GM21619 (cell line): ENCODE measurements around the gene PARM1.
A peak's percentile ranks its signal among the peaks of the same experiment; 100 is the strongest.

Experiments used
- ATAC-seq: cut with Tn5 transposase; IDR thresholded peaks from one replicate; pipeline ENCODE4 v1.9.1; 2021; ENCODE audit not compliant: unreplicated experiment

The PARM1 gene, protein sequence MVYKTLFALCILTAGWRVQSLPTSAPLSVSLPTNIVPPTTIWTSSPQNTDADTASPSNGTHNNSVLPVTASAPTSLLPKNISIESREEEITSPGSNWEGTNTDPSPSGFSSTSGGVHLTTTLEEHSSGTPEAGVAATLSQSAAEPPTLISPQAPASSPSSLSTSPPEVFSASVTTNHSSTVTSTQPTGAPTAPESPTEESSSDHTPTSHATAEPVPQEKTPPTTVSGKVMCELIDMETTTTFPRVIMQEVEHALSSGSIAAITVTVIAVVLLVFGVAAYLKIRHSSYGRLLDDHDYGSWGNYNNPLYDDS

DNA sequence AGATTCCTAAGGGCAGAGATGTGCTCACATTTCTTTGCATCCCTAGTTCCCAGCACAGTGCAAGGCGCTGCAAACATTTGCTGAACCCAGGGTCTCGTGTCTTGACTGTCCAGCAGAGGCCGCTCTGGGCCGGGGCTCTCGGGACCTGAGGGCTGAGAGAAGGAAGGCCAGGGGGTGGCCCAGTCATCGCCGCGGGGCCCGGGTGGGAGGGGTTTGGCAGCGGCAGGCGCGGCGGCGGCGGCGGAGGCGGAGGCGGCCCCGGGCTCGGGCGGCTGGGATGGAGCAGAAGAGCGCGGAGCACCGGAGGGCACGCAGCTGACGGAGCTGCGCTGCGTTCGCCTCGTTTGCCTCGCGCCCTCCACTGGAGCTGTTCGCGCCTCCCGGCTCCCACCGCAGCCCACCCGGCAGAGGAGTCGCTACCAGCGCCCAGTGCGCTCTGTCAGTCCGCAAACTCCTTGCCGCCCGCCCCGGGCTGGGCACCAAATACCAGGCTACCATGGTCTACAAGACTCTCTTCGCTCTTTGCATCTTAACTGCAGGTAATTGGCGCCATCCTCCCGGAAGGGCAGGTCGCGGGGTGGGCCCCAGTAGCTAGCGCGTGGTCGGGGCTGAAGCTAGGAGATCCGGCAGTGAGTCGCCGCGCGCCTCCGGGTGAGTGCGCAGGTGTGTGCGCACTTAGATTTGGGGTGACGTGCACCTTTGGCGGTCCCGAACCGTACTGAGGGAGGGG, at the start of gene PARM1:
Gene PARM1, plus strand, starts transcription at position 285 of the 730 bp plus-strand sequence. Its CDS starts 212 bp downstream, at position 497.
- ATAC-seq = peak; percentile 81

DNA sequence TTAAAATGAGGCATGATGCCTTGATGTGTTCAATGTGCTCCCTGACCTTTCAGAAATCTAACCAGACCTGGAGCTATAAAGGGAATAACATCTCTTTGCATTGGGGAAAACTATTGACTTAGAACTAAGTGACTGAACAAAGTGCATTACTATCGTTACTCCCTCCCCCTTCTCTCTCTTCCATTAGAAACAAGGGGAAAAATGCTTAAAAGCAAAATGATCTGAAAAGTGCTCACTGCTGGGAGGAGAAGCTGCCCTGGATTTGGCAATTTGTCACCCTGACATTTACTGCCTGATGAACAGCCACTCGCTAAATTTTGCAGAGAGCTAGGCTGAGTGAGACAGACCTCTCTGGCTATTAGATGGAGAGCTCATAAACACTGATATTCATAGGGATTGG, 48.6 kb upstream of the PARM1 start:
- no peak for ATAC-seq

DNA sequence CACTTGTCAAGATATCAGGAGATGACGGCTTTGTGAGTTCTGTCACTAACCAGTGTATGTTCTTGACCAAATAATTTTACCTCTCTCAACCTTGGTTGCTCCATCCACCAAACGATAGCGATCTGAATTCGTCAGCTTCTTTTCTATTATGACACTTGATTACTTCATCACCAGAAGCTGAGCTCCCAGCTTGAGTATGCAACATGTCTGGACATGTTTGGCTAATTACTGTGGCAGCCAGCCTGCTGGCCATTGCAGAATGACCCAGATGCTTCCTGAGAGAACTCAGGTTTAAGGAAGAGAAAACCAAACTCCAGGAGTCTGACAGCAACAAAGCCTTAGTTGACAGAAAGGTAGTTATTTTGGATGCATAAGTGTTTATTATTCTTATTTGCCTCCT, 46.4 kb upstream of the PARM1 start:
- ATAC-seq = no peak

DNA sequence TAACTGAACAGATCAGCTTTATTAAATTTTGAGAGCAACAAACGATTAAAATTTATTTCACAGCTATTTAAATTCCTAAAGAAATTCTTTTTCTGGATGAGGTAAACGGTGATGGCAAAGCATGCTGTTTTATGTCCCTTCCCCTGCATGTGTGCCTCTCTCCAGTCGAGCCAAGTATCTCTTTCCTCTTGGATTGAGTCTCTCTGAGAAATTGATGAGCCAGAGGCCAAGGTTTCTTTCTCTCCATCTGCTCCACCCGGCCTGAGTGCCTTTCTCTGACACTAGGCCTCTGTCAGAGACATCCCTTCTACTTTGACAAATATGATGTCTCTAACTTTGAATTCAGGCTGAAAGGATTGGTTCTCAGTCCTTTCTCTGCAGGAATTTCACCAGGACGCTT, 42.6 kb upstream of the PARM1 start:
- no peak for ATAC-seq

DNA sequence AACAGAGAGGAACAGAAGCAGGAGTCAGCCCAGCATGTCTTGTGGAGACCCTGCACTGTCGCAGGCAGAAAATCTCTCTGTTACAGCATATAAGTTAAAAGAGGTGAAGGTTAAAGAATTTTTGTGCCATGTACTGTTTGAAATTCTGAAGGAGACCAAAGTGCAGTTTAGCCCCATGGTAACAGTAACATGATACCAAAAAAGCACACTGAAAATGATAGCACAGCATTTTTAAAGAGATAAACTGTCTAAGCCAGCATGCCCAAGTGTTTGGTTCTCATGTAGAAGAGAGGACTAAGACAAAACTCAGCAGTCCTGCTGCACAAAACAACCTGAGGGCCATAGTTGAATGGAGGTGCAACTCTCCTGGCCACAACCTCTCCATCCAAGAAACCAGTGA, 41.9 kb upstream of the PARM1 start:
- ATAC-seq = no peak

DNA sequence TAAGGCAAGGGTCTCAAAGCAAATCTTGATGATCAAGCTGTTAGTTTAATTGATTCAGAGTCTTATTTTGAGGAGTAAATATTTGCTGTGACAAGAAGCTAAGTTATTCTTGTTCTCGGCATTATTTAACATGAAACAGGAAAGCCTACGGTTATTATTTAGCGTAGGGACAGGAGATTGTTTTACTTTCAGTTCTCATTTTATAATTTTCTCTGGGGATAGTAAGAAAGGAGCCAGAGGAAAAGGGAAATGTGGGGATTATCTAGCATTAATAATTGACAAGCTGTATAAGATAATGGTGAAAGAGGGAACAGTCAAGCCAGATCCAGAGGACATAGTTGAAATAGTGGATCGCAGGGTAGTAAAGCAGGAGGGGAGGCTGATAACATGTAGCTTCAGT, 39.7 kb upstream of the PARM1 start:
- ATAC-seq = no peak

DNA sequence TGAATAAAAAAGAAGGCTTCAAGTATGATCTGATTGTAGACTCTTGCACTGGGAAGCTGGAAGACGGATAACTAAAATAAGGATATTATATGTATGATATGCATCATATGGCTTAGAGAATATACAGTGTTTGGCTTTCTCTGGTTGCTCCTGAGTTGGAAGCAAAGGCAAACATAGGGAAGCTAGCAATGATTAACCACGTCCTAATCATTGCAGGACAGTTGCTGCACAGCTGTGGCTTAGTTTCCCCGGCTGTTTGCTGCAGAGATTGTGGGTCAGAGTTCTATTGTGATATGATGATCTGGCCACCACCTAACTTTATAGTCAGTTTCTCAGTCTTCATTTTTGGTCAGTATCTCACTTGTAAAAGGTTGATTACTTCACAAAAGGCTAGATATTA, 36.3 kb upstream of the PARM1 start:
- ATAC-seq = no peak

DNA sequence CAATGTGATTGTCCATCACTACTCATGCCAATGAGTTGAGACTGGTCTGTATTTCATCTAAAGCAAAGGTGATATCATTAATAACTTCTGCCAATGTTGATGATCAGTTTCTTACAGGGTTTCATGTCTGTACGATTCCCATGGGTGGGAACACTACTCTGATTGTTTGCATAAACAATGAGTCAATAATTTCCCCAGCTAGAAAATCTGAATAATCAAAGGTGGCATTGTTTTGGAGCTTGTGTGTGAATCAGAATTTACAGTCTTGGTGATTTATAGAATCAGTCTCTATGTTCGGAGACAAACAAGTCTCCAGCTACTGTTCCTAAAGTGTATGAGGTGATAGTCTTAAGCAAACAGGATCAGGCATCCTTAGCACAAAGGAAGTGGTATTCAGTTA, 35.5 kb upstream of the PARM1 start:
- no peak for ATAC-seq

DNA sequence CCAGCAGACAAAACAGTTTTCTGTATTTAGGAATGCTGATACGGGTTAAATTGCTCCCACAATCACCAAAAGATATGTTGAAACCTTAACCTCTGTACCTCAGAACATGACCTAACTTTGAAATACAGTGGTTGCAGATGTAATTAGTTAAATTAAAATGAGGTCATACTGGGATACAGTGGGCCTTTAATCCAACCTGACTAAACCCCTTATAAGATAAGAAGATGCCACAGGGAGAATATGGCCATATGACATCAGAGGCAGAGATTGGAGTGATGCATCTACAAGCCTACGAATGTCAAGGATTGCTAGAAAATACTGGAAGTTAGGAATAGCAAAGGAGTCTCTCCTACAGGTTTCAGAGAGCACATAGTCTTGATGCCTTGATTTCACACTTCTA, 32.1 kb upstream of the PARM1 start:
- no peak for ATAC-seq

DNA sequence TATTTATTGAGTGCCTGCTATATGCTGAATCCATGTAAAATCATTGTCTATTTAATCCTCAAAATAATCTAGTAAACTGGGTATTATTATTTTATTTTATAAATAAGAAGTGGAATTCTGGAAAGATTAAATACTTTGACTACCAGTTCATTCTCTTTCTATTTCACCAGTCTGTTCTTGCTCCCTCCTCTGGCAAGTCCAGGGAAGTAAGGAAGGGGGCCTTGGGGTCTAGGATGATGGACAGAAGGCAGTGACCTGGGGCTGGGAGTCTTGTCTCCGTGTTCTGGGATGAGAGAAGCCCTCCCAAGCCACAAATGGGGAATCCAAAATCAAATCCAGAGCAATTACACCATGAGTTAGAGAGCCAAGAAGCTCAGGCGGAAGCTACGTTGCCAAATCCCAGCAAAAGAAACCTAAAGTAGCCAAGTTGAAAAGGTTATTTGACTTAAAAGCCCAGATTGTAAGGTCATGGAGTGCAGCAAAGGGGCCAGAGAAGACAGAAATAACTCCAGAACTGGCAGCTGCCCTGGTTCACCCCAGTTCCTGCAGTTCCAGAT, 28.3 kb upstream of the PARM1 start:
- ATAC-seq = no peak

DNA sequence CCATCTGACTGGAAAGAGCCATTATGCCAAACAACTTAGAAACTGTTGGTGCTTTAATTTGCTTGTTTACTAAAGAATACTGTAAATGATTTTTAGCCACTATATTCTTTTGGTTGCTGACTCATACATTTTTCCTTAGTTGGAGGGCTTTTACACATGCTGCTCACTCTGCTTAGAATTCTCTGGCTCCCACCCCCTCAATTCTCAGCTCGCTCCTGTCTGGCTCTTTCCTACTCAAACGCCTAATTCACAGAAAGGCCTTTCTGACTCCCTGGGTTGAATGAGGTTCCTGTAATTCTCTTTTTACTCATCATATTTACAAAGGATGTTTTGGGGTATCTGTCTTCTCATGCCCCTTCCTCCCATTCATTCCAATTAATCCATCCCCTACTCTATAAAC, 26.1 kb upstream of the PARM1 start:
- ATAC-seq = no peak

DNA sequence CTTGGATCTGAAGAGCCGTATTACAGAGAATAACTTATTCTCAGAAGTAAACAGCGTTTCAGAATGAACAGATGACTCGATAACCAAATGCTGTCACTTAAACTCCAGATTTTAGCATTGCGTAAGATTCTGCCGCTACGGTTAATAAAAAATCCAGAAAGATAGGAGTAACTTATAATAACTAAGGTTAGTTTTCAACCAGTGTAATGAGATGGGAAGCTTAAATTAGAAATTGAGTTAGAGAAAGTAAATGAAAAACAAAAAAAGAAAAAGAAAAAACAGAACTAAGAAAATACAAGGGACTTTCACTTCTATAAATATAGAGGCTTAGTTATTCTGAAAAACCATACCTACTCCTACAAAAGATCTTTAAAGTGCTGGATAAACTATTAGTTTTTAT, 13.1 kb upstream of the PARM1 start:
- ATAC-seq = peak; percentile 65

DNA sequence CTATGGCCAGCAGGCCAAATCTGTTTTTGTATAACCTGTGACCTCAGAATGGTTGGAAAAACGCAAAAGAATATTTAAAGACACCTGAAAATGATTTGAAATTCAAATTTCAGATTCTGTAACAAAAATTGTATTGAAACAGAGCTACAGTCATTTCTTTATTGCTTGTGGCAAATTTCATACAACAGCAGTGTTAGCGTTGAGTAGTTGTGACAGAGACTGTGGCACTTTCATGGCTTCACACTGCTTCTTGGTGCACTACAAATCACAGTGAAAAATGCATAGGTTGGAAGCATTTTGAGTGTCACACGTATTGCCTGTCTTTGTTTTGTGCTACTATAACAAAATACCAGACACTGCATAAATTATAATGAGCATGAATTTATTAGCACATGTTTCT, 12.2 kb upstream of the PARM1 start:
- no peak for ATAC-seq

DNA sequence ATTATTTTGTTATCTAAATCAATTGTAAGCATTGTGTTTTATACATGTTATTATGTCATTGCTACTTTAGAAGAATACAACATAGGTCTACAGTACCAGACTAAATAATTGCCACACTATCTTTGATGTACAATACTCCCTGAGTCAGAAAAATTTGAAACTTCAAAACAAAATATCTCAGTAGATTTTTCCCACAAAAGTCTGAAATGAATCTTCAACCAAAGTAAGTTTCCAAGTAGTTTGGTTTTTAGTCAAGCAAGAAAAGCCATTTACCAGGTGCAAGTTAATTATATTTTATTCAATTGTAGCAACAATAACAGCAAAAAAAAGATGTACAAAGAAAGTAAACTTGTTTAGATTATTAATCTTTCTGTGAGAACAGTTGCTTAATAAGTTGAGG, 11.4 kb upstream of the PARM1 start:
- ATAC-seq = no peak

DNA sequence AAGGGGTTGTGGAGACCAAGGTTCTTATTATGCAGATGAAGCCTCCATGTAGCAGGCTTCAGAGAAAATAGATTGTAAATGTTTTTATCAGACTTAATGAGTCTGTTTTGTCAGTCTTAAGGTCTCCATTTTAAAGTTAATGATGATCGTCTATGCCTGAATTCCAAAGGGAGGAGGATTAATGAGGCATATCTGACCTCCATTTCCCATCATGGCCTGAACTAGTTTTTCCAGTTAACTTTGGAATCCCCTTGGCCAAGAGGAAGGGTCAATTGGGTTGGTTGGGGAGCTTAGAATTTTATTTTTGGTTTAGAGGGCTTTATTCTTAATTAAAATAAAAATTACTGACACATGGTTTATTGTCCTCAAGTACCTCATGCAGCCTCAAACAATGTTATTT, 6.9 kb upstream of the PARM1 start:
- no peak for ATAC-seq

DNA sequence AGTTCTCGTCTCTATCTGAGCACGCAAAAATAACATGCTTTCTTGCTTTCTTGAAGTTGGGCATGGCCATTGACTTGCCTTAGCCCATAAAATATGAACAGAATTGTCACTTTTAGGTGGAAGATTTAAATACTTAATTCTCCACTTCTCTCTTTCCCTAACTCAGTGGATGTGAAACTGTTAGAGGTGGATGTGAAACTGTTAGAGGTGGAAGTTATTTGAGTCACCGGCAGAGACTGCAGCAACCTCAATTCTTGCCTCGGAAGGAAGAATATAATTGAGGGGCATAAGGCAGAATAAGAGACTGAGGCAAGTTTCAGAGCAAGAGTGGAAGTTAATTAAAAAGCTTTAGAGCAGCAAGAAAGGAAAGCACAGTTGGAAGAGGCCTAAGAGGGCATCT, 2.8 kb upstream of the PARM1 start:
- ATAC-seq = peak; percentile 37

DNA sequence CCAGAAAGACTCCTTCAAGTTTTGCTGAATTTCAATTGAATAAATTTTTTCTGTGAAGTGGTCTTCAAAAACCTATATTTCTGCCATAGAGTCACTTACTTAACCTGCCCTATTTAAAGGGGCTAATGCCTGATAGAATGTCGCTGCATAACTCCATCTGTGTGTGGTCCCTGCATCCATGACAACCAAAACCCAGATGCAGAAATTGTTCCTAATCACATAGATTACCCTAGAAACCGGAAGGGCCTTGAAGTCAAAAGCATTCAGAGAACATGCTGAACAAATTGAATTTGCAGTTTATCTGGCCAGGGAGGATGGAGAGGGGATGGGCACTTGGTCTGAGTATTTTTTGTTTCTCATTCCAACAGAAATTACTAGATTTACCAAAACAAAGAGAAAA, 1.5 kb upstream of the PARM1 start:
- no peak for ATAC-seq

DNA sequence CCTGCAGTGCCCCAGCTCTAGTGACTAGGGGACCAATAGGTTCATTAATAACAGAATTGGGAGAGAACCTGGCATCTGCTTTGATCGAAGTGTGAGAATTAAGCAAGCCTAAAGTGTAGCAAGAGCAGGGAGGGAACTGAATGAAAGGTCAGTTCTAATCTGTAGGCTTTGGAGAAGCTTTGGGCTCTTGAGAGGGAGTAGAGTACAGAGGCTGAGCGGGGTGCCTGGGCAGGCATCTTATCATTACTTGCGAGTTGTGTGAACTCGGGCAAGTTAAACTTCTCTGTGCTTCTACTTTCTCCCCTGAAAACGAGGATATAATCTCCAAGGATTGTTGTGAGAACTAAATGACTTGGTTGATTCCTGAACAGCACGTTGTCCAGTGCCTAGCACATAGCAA, 906 bp upstream of the PARM1 start:
- ATAC-seq = no peak

DNA sequence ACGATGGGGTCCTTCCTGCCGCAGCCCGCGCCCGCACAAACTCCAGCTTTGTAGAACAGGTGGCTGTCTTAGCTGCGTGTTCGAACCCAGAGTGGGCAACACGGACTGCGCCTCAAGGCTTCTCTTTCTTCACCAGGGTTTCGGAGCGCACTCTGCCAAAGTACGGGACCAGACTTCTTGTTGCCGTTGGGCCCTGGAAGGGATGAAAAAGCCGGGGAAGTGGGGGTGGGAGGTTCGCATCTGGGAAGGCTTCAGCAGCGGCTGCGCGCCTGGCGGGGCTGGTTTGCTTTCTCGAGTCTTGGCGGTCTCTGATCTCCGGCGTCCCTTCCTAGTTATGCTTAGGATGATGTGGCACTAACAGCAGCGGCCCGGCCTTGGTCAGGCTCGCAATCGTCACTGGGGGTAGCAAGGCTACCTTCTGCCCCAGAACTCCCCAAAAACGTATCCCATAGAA, 673 bp downstream of the PARM1 start:
- no peak for ATAC-seq

DNA sequence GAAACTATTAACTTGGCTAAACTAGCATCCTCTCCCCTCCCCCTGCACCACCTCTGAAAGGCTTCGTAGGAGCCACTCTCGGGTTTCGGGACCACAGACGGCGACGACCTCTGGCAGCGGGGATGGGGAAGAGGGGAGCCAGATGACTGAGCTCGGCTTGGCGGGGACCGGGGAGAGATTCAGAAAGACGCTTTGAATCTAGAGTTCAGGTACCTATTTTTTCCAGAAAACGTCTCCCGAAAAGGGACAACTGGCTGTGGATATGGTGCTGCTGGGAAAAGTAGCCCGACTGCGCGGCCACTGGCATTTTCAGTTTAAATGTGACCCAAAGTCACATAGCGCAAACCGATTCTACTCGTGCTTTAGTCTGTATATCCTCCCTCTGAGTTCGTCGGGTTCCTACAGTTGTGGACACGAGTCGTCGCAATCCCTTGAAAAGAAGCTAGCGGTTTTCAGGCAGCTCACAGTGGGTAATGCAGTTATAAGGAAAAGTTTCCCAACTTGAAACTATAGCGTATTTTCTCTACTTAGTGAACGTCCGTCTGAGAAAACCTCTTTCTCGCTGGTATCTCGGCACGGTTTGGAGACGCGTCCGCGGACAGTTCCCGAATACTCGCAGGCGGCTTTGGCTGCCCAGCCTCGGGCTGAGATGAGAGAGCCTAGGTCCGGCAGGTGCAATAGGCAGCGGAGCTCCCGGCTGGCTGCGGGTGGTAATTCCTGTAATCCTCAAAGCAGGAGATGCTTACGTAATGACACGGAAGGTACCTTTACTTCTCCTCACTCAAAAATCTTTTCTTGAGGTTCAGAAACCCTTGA, 1.3 kb downstream of the PARM1 start:
- ATAC-seq = no peak

DNA sequence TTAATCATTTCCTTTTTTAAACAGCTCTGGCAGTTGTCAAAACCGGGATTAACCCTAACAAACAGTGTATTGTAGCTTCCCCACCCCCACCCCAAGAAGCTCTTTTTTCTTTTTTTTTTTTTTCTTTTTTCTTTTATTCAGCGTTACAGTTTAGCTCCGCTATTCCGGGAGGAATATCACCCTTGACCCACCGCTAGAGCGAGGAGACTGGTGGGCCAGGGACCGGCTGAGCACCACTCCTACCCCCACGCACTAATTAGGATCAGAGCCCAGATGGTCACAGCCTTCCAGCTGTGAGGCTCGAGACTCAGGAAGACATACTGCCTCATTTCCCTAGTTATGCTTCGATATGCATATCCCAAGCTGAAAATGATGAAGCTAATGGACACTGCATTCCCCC, 2.0 kb downstream of the PARM1 start:
- no peak for ATAC-seq

DNA sequence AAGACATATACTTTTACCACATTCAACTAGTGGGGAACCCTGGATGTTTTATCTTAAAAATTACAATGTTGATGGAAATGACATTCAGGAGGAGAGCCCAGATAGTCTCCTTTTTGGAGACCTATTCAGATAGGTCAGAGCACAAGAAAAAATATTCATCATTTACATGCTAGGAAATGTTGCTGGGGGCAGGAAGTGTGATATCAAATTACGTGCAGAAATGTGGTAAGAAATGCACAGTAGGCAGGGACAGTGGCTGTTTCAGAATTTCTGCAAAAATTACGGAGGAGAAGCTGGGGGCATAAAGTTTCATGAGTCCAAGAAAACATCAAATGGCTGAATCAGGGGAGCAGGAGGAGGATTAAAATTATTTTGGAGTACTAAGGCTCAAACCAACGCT, 8.2 kb downstream of the PARM1 start:
- no peak for ATAC-seq
